HL-60 (cell line): ENCODE results near the gene MRPS22.

Experiments used
- DNase-seq, 2 experiments: peaks; one replicate each; pipeline ENCODE4 v3.0.0-alpha.2; 2010 to 2020; ENCODE audit warnings: low read depth in 1 of 2, low spot score in 1 of 2
- H3K27ac ChIP-seq: fragments of 250-450 bp; sonication (Bioruptor Pico); replicated peaks from 2 replicates; pipeline ENCODE4 v1.5.1; 2020; ENCODE audit warnings: mild to moderate bottlenecking, moderate library complexity
- H3K27me3 ChIP-seq: fragments of 250-450 bp; sonication (Bioruptor Pico); 2 replicates; pipeline ENCODE4 v1.5.1; 2021; ENCODE audit warnings: mild to moderate bottlenecking, moderate library complexity; ENCODE audit not compliant: insufficient read depth, poor library complexity, severe bottlenecking
- H3K4me3 ChIP-seq: replicated peaks from 2 replicates; pipeline ENCODE4 v1.5.1; 2011; ENCODE audit warnings: mild to moderate bottlenecking, control low read depth, low read length; ENCODE audit not compliant: insufficient read depth
- GABPA ChIP-seq: IDR thresholded peaks from 2 replicates; pipeline ENCODE4 v1.6.1; 2012; ENCODE audit warnings: low read depth
- POLR2AphosphoS5 ChIP-seq: IDR thresholded peaks from 2 replicates; pipeline ENCODE4 v1.6.1; 2012; ENCODE audit warnings: low read depth
- SPI1 ChIP-seq: IDR thresholded peaks from 2 replicates; pipeline ENCODE4 v1.6.1; 2012; ENCODE audit warnings: low read depth, mild to moderate bottlenecking, borderline replicate concordance
- TF ChIP-seq, protein P1 (sequence below): IDR thresholded peaks from one replicate; pipeline ENCODE4 v1.5.1; 2011; ENCODE audit warnings: low read length, control low read depth, inconsistent platforms; ENCODE audit not compliant: insufficient read depth
- TF ChIP-seq, protein P2 (sequence below): IDR thresholded peaks from 2 replicates; pipeline ENCODE4 v1.6.1; 2012; ENCODE audit warnings: low read depth; ENCODE audit not compliant: insufficient replicate concordance

MRPS22 gene

DNA sequence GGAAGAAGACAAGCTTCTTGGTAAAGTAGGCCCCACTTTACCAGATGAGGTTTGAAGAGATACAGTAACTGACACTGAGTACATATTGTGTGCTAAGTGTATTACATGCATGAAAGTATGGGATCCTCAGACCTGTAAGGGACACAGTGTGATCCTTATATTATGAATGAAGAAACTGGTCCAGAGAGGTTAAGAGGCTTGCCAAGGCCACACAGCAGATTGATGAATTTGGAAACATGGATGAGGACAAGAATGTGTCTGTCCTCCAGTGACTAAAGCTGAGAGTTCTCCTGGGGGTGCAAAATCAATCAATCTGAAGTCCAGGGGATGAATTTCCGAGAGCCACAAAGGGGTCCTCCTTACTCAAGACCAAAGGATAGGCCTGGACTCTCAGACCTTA, 31.4 kb upstream of the MRPS22 start:
- H3K4me3 ChIP-seq: no peak overlapping the region
- no peak for TF ChIP-seq GABPA
- no peak for TF ChIP-seq SPI1
- TF ChIP-seq, protein P1, sequence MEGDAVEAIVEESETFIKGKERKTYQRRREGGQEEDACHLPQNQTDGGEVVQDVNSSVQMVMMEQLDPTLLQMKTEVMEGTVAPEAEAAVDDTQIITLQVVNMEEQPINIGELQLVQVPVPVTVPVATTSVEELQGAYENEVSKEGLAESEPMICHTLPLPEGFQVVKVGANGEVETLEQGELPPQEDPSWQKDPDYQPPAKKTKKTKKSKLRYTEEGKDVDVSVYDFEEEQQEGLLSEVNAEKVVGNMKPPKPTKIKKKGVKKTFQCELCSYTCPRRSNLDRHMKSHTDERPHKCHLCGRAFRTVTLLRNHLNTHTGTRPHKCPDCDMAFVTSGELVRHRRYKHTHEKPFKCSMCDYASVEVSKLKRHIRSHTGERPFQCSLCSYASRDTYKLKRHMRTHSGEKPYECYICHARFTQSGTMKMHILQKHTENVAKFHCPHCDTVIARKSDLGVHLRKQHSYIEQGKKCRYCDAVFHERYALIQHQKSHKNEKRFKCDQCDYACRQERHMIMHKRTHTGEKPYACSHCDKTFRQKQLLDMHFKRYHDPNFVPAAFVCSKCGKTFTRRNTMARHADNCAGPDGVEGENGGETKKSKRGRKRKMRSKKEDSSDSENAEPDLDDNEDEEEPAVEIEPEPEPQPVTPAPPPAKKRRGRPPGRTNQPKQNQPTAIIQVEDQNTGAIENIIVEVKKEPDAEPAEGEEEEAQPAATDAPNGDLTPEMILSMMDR: no peak
- TF ChIP-seq, protein P2, sequence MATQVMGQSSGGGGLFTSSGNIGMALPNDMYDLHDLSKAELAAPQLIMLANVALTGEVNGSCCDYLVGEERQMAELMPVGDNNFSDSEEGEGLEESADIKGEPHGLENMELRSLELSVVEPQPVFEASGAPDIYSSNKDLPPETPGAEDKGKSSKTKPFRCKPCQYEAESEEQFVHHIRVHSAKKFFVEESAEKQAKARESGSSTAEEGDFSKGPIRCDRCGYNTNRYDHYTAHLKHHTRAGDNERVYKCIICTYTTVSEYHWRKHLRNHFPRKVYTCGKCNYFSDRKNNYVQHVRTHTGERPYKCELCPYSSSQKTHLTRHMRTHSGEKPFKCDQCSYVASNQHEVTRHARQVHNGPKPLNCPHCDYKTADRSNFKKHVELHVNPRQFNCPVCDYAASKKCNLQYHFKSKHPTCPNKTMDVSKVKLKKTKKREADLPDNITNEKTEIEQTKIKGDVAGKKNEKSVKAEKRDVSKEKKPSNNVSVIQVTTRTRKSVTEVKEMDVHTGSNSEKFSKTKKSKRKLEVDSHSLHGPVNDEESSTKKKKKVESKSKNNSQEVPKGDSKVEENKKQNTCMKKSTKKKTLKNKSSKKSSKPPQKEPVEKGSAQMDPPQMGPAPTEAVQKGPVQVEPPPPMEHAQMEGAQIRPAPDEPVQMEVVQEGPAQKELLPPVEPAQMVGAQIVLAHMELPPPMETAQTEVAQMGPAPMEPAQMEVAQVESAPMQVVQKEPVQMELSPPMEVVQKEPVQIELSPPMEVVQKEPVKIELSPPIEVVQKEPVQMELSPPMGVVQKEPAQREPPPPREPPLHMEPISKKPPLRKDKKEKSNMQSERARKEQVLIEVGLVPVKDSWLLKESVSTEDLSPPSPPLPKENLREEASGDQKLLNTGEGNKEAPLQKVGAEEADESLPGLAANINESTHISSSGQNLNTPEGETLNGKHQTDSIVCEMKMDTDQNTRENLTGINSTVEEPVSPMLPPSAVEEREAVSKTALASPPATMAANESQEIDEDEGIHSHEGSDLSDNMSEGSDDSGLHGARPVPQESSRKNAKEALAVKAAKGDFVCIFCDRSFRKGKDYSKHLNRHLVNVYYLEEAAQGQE: no peak
- no peak for TF ChIP-seq POLR2AphosphoS5
- no peak overlapping the region for H3K27ac ChIP-seq
- no peak for DNase-seq
- H3K27me3 ChIP-seq: no peaks in the 10 kb centered on the region

DNA sequence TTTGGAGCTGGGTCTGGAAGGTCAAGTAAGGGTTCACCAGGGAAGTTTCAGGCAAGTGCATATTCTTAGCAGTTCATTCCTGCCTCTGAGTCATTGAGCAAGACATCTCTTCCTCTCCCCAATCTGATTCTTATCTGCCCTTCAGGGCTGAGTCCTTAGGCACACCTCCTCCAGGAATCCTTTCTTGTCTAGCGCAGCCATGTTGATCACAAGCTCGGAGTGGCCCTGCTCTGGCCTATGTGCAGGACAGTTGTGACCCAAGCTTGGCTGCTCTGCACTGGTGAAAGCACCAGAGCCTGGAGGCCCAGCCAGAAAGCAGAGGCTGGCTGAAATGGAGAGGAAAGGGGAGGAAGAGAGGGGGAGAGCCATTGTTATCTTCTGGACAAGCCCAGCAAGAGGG, 30.9 kb upstream of the MRPS22 start:
- no peak overlapping the region for H3K27ac ChIP-seq
- no peak overlapping the region for H3K4me3 ChIP-seq
- no peak for TF ChIP-seq SPI1
- TF ChIP-seq, protein P1: no peak
- TF ChIP-seq, protein P2: no peak
- DNase-seq: no peak
- H3K27me3 ChIP-seq: no peaks in the 10 kb centered on the region

DNA sequence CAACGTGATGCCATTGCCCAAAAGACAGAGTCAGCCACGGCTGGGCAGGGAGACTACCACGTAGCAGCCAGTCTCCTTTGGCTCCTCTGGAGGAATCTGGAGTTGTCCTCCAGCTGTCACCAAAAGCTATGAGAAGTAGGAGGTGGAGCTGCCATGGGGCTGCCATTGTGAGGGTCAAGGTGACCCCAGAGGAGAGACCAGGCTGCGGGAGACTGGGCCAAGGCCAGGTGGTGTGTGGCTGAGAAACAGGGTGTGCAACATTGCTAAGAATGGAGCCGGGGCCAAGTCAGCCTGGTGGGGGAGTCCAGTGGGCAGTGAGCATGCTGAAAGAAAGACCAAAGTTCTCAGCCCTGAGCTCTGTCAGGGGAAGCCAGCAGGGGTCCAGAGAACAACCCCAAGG, 29.9 kb upstream of the MRPS22 start:
- Histone ChIP-seq H3K27ac (no peak overlapping the region), H3K27me3 (no peaks in the 10 kb centered on the region), H3K4me3 (no peak overlapping the region)
- no peak for DNase-seq
- TF ChIP-seq, protein P1: no peak
- TF ChIP-seq, protein P2: no peak
- TF ChIP-seq POLR2AphosphoS5: no peak
- TF ChIP-seq SPI1: no peak
- no peak for TF ChIP-seq GABPA
